GM12878 (cell line): Measurements from ENCODE around the gene TMEM252. TPM values are rescaled to one million over a fixed set of nuclear protein-coding genes. Genes with fewer than 3 reads are reported as not detected.

ENCODE experiments used
- ATAC-seq: fragments of 200-7000 bp; cut with Tn5 transposase; 3 replicates; pipeline ENCODE4 v1.9.1; 2020; ENCODE audit warnings: mild to moderate bottlenecking, moderate library complexity
- BruUV-seq: library from RNA; stranded (reverse); fragments of 400-500 nt; replicated peaks from 2 replicates; lab custom pipeline; 2021; lab: Mats Ljungman, UMichigan
- CTCF ChIA-PET: fragments of 300-600 bp; sonication (Branson Sonifier 250); formaldehyde crosslinking; extraction: SDS; loops from one replicate; lab custom pipeline; 2021; ENCODE audit warnings: inconsistent platforms; lab: Yijun Ruan, JAX
- POLR2A ChIA-PET: fragments of 350-600 bp; formaldehyde crosslinking; extraction: SDS; loops from one replicate; lab custom pipeline; 2021; ENCODE audit warnings: inconsistent platforms; lab: Charles Lee
- RAD21 ChIA-PET: fragments of 300-600 bp; sonication (Branson Sonifier 250); formaldehyde crosslinking; loops from one replicate; lab custom pipeline; 2023; ENCODE audit warnings: antibody characterized with exemption; ENCODE audit not compliant: unreplicated experiment; lab: Charles Lee
- SMC1A ChIA-PET: fragments of 300-600 bp; sonication (Branson Sonifier 250); formaldehyde crosslinking; loops from one replicate; lab custom pipeline; 2023; ENCODE audit not compliant: unreplicated experiment, uncharacterized antibody; lab: Charles Lee
- DNase-seq: peaks from one replicate; pipeline ENCODE4 v3.0.0-alpha.2; 2011; ENCODE audit warnings: low read depth, low spot score
- FAIRE-seq: peaks from 3 replicates; lab custom pipeline; 2011; peaks lifted over from hg19 to GRCh38; lab: Jason Lieb, UNC
- H2AFZ ChIP-seq: 2 replicates; pipeline ENCODE4 v1.6.0; 2011; ENCODE audit warnings: low read depth, low read length, control low read depth; ENCODE audit not compliant: control insufficient read depth
- H3K27ac ChIP-seq: 2 replicates; pipeline ENCODE4 v1.5.1; 2011; ENCODE audit warnings: control low read depth; ENCODE audit not compliant: control insufficient read depth, insufficient read depth
- H3K27me3 ChIP-seq, 2 experiments: replicated peaks in 1 of 2; 2 replicates each; pipeline versions ENCODE4 v1.6.0 to v1.6.1; 2011; ENCODE audit warnings: low read length in 1 of 2; ENCODE audit not compliant: control insufficient read depth in 2 of 2, insufficient read depth in 2 of 2
- H3K36me3 ChIP-seq, 2 experiments: 2 replicates each; pipeline ENCODE4 v1.5.1; 2011; ENCODE audit warnings: low read length in 1 of 2; ENCODE audit not compliant: control insufficient read depth in 2 of 2, insufficient read depth in 2 of 2
- H3K4me1 ChIP-seq: 2 replicates; pipeline ENCODE4 v1.6.1; 2011; ENCODE audit warnings: mild to moderate bottlenecking, low read length, moderate library complexity, mixed read lengths; ENCODE audit not compliant: control insufficient read depth, insufficient read depth
- H3K4me2 ChIP-seq: 2 replicates; pipeline ENCODE4 v1.6.0; 2011; ENCODE audit warnings: control low read depth; ENCODE audit not compliant: control insufficient read depth, insufficient read depth
- H3K4me3 ChIP-seq: fragments of 200-600 bp; sonication (generic); 2 replicates; pipeline ENCODE4 v1.5.1; 2016
- H3K79me2 ChIP-seq: 2 replicates; pipeline ENCODE4 v1.6.0; 2011; ENCODE audit warnings: low read length; ENCODE audit not compliant: control insufficient read depth, insufficient read depth
- H3K9ac ChIP-seq: 2 replicates; pipeline ENCODE4 v1.8.0; 2011; ENCODE audit warnings: low read length, control low read depth, mixed read lengths; ENCODE audit not compliant: control insufficient read depth, insufficient read depth
- H3K9me3 ChIP-seq: replicated peaks from 3 replicates; pipeline ENCODE4 v1.5.1; 2011; ENCODE audit warnings: mild to moderate bottlenecking, low read length; ENCODE audit not compliant: control insufficient read depth, insufficient read depth
- H4K20me1 ChIP-seq: 2 replicates; pipeline ENCODE4 v1.6.0; 2011; ENCODE audit not compliant: control insufficient read depth, insufficient read depth
- ASH2L ChIP-seq: fragments of 300-600, 200-600 bp; sonication (generic); IDR thresholded peaks from 2 replicates; pipeline ENCODE4 v1.6.1; 2017; ENCODE audit warnings: low read depth, mild to moderate bottlenecking, borderline replicate concordance
- CBX3 ChIP-seq: fragments of 200-600 bp; sonication (generic); IDR thresholded peaks from 2 replicates; pipeline ENCODE4 v1.6.1; 2016; ENCODE audit warnings: low read depth, borderline replicate concordance
- CHD4 ChIP-seq: fragments of 200-600 bp; sonication (generic); IDR thresholded peaks from 2 replicates; pipeline ENCODE4 v1.6.1; 2016; ENCODE audit warnings: mild to moderate bottlenecking
- ETV6 ChIP-seq, 2 experiments: fragments of 450-650 bp in 1 of 2; IDR thresholded peaks in 1 of 2; conservative IDR thresholded peaks in 1 of 2; 2 replicates each; pipeline ENCODE4 v1.6.1; 2014; ENCODE audit warnings: antibody characterized with exemption in 1 of 2, borderline replicate concordance in 1 of 2, low read depth in 1 of 2, mild to moderate bottlenecking in 1 of 2, moderate library complexity in 1 of 2
- FOS ChIP-seq: IDR thresholded peaks from 3 replicates; pipeline ENCODE4 v1.6.1; 2011; ENCODE audit warnings: borderline replicate concordance; ENCODE audit not compliant: insufficient read length; ENCODE audit errors: extremely low read depth
- IKZF1 ChIP-seq: fragments of 450-650 bp; conservative IDR thresholded peaks from 2 replicates; pipeline ENCODE4 v1.6.1; 2017; ENCODE audit warnings: antibody characterized with exemption, mild to moderate bottlenecking
- MTA3 ChIP-seq: IDR thresholded peaks from 2 replicates; pipeline ENCODE4 v1.6.1; 2012; ENCODE audit warnings: low read length, inconsistent platforms, borderline replicate concordance
- NFIC ChIP-seq: IDR thresholded peaks from 2 replicates; pipeline ENCODE4 v1.6.1; 2012; ENCODE audit warnings: low read depth, mild to moderate bottlenecking, inconsistent platforms, low read length, moderate library complexity
- NR2F1 ChIP-seq: fragments of 450-650 bp; conservative IDR thresholded peaks from 2 replicates; pipeline ENCODE4 v1.6.1; 2017; ENCODE audit warnings: mild to moderate bottlenecking
- PKNOX1 ChIP-seq: fragments of 450-650 bp; IDR thresholded peaks from 2 replicates; pipeline ENCODE4 v1.6.1; 2016; ENCODE audit warnings: mild to moderate bottlenecking
- POLR2A ChIP-seq: IDR thresholded peaks from 2 replicates; pipeline ENCODE4 v1.6.1; 2011; ENCODE audit warnings: low read depth, mild to moderate bottlenecking, low read length
- STAT3 ChIP-seq: IDR thresholded peaks from 2 replicates; pipeline ENCODE4 v1.6.1; 2011; ENCODE audit warnings: low read depth, low read length, improper control_type of control experiment
- SUPT20H ChIP-seq: IDR thresholded peaks from 2 replicates; pipeline ENCODE4 v1.6.1; 2011; ENCODE audit warnings: low read depth, mild to moderate bottlenecking, low read length, moderate library complexity, borderline replicate concordance; ENCODE audit not compliant: control insufficient read depth
- WGBS: methylation state at CpG from one replicate; pipeline ENCODE4 v1.1.6; 2016; ENCODE audit warnings: low lambda C conversion rate; ENCODE audit not compliant: insufficient replicate concordance, insufficient coverage; ENCODE audit errors: missing lambda C conversion rate; 5-methylcytosine and 5-hydroxymethylcytosine counted together
- in situ Hi-C: fragments of 300-500 bp; cut with MboI; formaldehyde crosslinking; loops from 9 replicates; pipeline ENCODE4 v1.14.3; 2018; ENCODE audit warnings: mixed read lengths
- intact Hi-C: fragments of 100-400 bp; cut with micrococcal nuclease; formaldehyde crosslinking; loops from one replicate; pipeline ENCODE4 v1.14.2; 2022; ENCODE audit not compliant: unreplicated experiment
- polyA plus RNA-seq, 11 experiments: library from polyadenylated mRNA; depleted of rRNA in 4 of 11; unstranded in 6 of 11; stranded (reverse) in 5 of 11; fragments of >200 nt; fragmentation: Nextera tagmentation in 4 of 11; fragmentation: Illumina TruSeq in 1 of 11; extraction: Ambion mirVana in 4 of 11; extraction: Trizol in 1 of 11; gene quantifications; 1 replicate in 1 of 11; 2 replicates in 10 of 11; pipeline versions ENCODE4 v1.2.1 to v1.2.3, GENCODE V29; 2011 to 2016; ENCODE audit warnings: inconsistent platforms in 2 of 11, missing spikeins in 2 of 11, low read depth in 1 of 11
- total RNA-seq, 4 experiments: library from RNA; depleted of rRNA in 3 of 4; stranded (reverse); fragments of >200 nt in 3 of 4; fragmentation: Illumina TruSeq in 1 of 4; extraction: Trizol in 1 of 4; gene quantifications; 2 replicates each; pipeline versions ENCODE4 v1.2.1 to v1.2.3, GENCODE V29; 2013 to 2021
- TF ChIP-seq, protein P1 (sequence below): fragments of 450-650 bp; IDR thresholded peaks from 2 replicates; pipeline ENCODE4 v1.6.1; 2018; ENCODE audit warnings: mild to moderate bottlenecking, low read depth, moderate library complexity; ENCODE audit not compliant: partially characterized antibody

The TMEM252 gene
- total and polyA plus RNA-seq, 10 of the 15 experiments (the other 5 are each of a cell fraction or from before 2014, with no cell fraction given), result not detected

DNA sequence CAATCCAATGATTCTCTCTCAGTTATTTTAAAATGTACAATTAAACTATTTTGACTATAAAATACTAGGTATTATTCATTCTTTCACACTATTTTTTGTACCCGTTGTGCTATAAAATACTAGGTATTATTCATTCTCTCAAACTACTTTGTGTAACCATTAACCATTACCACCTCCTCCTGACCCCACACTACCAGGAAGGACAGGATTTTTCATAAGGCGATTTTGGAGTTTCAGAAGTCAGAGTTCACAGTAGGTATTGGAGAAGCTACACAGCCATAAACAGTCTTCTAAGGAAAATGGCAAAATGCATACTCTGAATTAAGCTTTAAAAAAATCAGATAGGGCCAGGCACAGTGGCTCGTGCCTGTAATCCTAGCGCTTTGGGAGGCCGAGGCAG lies 35.1 kb upstream of the TMEM252 start:
- H3K27me3 ChIP-seq, result no peaks in the 10 kb centered on the region
- no peak overlapping the region for H3K4me3 ChIP-seq
- WGBS, result 57% methylated on average over 5 of the region's 5 CpGs
- BruUV-seq, result no TSS peak
- H3K9me3 ChIP-seq, result peaks cover 7% of the 10 kb centered on the region; the same call in 2 of the 3 replicates
- in situ Hi-C loops (no loop called here), intact Hi-C loops (no loop called here)
- H3K36me3 ChIP-seq, result no peaks in the 10 kb centered on the region
- DNase-seq, result no peak
- H3K79me2 ChIP-seq, result no peaks in the 10 kb centered on the region
- H4K20me1 ChIP-seq, result no peaks in the 10 kb centered on the region
- CTCF ChIA-PET, result interaction anchor here (1.3 to 3.3 kb wide), 3 partner anchors 8 to 34 kb away, joined by 3 to 22 read pairs (median 12); no protein-coding TSS in a partner anchor
- FAIRE-seq, result no peak
- RAD21 ChIA-PET, result no interaction called here
- H3K27ac ChIP-seq, result no peak overlapping the region
- SMC1A ChIA-PET, result no interaction called here
- TF ChIP-seq PKNOX1 (no peak), ASH2L (no peak), NR2F1 (no peak), POLR2A (no peak), ETV6 (conservative IDR thresholded peaks at IDR 0.05 in 1 of 2, IDR thresholded peaks at IDR 0.05 in 1 of 2; ENCODE audit: borderline replicate concordance in 1 of 2, low read depth in 1 of 2) (no peak), SUPT20H (no peak), STAT3 (no peak), CBX3 (no peak), MTA3 (no peak), CHD4 (no peak), NFIC (no peak), FOS (no peak), IKZF1 (no peak)
- TF ChIP-seq, protein P1, sequence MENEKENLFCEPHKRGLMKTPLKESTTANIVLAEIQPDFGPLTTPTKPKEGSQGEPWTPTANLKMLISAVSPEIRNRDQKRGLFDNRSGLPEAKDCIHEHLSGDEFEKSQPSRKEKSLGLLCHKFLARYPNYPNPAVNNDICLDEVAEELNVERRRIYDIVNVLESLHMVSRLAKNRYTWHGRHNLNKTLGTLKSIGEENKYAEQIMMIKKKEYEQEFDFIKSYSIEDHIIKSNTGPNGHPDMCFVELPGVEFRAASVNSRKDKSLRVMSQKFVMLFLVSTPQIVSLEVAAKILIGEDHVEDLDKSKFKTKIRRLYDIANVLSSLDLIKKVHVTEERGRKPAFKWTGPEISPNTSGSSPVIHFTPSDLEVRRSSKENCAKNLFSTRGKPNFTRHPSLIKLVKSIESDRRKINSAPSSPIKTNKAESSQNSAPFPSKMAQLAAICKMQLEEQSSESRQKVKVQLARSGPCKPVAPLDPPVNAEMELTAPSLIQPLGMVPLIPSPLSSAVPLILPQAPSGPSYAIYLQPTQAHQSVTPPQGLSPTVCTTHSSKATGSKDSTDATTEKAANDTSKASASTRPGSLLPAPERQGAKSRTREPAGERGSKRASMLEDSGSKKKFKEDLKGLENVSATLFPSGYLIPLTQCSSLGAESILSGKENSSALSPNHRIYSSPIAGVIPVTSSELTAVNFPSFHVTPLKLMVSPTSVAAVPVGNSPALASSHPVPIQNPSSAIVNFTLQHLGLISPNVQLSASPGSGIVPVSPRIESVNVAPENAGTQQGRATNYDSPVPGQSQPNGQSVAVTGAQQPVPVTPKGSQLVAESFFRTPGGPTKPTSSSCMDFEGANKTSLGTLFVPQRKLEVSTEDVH, result no peak
- H3K4me2 ChIP-seq, result no peak overlapping the region
- POLR2A ChIA-PET, result interaction anchor here (0.7 kb wide), 1 partner anchor 198 kb away, joined by 4 read pairs; no protein-coding TSS in a partner anchor
- H3K4me1 ChIP-seq, result peaks cover 26% of the 10 kb centered on the region
- no peak for ATAC-seq
- no peak overlapping the region for H3K9ac ChIP-seq
- H2AFZ ChIP-seq, result no peak overlapping the region
